Mammary epithelial cell (primary cell): ENCODE results near the gene TEAD1.

Source experiments
- CTCF ChIP-seq, 2 donors: IDR thresholded peaks in 1 of 2; conservative IDR thresholded peaks in 1 of 2; 2 replicates each; pipeline ENCODE4 v1.5.1; 2011 to 2012; ENCODE audit warnings: inconsistent platforms in 2 of 2, low read length in 2 of 2, mild to moderate bottlenecking in 2 of 2, control low read depth in 1 of 2, low read depth in 1 of 2; ENCODE audit not compliant: insufficient read depth in 1 of 2; ENCODE audit errors: extremely low read depth in 1 of 2
- EZH2 ChIP-seq: IDR thresholded peaks from 2 replicates; pipeline ENCODE4 v1.6.1; 2012; ENCODE audit warnings: low read length, inconsistent platforms, borderline replicate concordance

- TF ChIP-seq CTCF (conservative IDR thresholded peaks at IDR 0.05 in 1 of 2, IDR thresholded peaks at IDR 0.05 in 1 of 2; ENCODE audit: extremely low read depth in 1 of 2, insufficient read depth in 1 of 2, low read depth in 1 of 2, low read length in 2 of 2) = no peak
- TF ChIP-seq EZH2 = no peak
Measured at GRCh38 chr11:12719221-12719620, 45.0 kb downstream of the TEAD1 start.
